SK-N-SH (cell line): ENCODE measurements around the gene MARCKSL1. TPM values are rescaled to one million over a fixed set of nuclear protein-coding genes. Genes with fewer than 3 reads are reported as not detected.

Experiments used
- CTCF ChIA-PET: fragments of 300-600, 350-600 bp; formaldehyde crosslinking; extraction: SDS; loops from one replicate; lab custom pipeline; 2021; lab: Yijun Ruan, JAX
- POLR2A ChIA-PET: fragments of 350-600 bp; sonication (Branson Sonifier 250); formaldehyde crosslinking; extraction: SDS; loops from one replicate; lab custom pipeline; 2020; ENCODE audit warnings: antibody characterized with exemption, inconsistent platforms; lab: Yijun Ruan, JAX
- DNase-seq: peaks from one replicate; pipeline ENCODE4 v3.0.0; 2012
- H2AFZ ChIP-seq: fragments of 200-600 bp; sonication (generic); 2 replicates; pipeline ENCODE4 v1.8.1; 2016; ENCODE audit warnings: antibody characterized with exemption, mild to moderate bottlenecking, low read depth
- H3F3A ChIP-seq: fragments of 200-600 bp; sonication (generic); replicated peaks from 2 replicates; pipeline ENCODE3; 2016; ENCODE audit warnings: antibody characterized with exemption, mild to moderate bottlenecking; ENCODE audit not compliant: insufficient read depth
- H3K27ac ChIP-seq, 2 experiments: fragments of 200-500 bp in 1 of 2; fragments of 200-600 bp in 1 of 2; sonication (Bioruptor generic) in 1 of 2; sonication (generic), shearing (Covaris generic) in 1 of 2; 2 replicates each; pipeline versions ENCODE4 v1.5.1 to v1.6.1; 2014 to 2016; ENCODE audit warnings: low read depth in 2 of 2, inconsistent platforms in 1 of 2, low read length in 1 of 2, mild to moderate bottlenecking in 1 of 2, mixed read lengths in 1 of 2
- H3K27me3 ChIP-seq: fragments of 200-600 bp; sonication (generic), shearing (Covaris generic); 2 replicates; pipeline ENCODE4 v1.6.1; 2016; ENCODE audit warnings: mixed run types; ENCODE audit not compliant: insufficient read depth
- H3K36me3 ChIP-seq, 2 experiments: fragments of 200-500 bp in 1 of 2; fragments of 200-600 bp in 1 of 2; sonication (Bioruptor generic) in 1 of 2; sonication (generic) in 1 of 2; replicated peaks in 1 of 2; 2 replicates each; pipeline versions ENCODE3 to v1.5.1; 2014 to 2016; ENCODE audit warnings: low read length in 1 of 2, mild to moderate bottlenecking in 1 of 2; ENCODE audit not compliant: insufficient read depth in 2 of 2, control insufficient read depth in 1 of 2
- H3K4me1 ChIP-seq, 2 experiments: fragments of 200-500 bp in 1 of 2; fragments of 200-600 bp in 1 of 2; sonication (Bioruptor generic) in 1 of 2; sonication (generic), shearing (Covaris generic) in 1 of 2; 2 replicates each; pipeline versions ENCODE4 v1.5.1 to v1.6.1; 2014 to 2016; ENCODE audit warnings: low read depth in 1 of 2, low read length in 1 of 2, mixed run types in 1 of 2; ENCODE audit not compliant: insufficient read depth in 2 of 2, control insufficient read depth in 1 of 2
- H3K4me2 ChIP-seq: fragments of 200-600 bp; sonication (generic), shearing (Covaris generic); 2 replicates; pipeline ENCODE4 v1.6.1; 2017; ENCODE audit warnings: mixed run types
- H3K4me3 ChIP-seq, 2 experiments: fragments of 200-500 bp in 1 of 2; fragments of 200-600 bp in 1 of 2; sonication (Bioruptor generic) in 1 of 2; sonication (generic), shearing (Covaris generic) in 1 of 2; 2 replicates each; pipeline versions ENCODE4 v1.5.1 to v1.8.1; 2014 to 2016; ENCODE audit warnings: low read depth in 2 of 2, inconsistent platforms in 1 of 2, low read length in 1 of 2, mild to moderate bottlenecking in 1 of 2, mixed read lengths in 1 of 2, moderate library complexity in 1 of 2
- H3K79me2 ChIP-seq: fragments of 200-600 bp; sonication (generic); 2 replicates; pipeline ENCODE4 v1.8.1; 2017; ENCODE audit warnings: mild to moderate bottlenecking; ENCODE audit not compliant: insufficient read depth
- H3K9ac ChIP-seq: fragments of 200-600 bp; sonication (generic); 2 replicates; pipeline ENCODE4 v1.6.1; 2017; ENCODE audit warnings: mixed run types
- H3K9me2 ChIP-seq: fragments of 200-600 bp; sonication (generic); 2 replicates; pipeline ENCODE4 v1.6.1; 2017; ENCODE audit warnings: mixed run types
- H3K9me3 ChIP-seq: fragments of 200-600 bp; sonication (generic); 2 replicates; pipeline ENCODE4 v1.6.1; 2017; ENCODE audit warnings: mixed run types, mild to moderate bottlenecking, moderate library complexity
- H4K20me1 ChIP-seq: fragments of 200-600 bp; sonication (generic); 2 replicates; pipeline ENCODE4 v1.6.1; 2017; ENCODE audit warnings: mild to moderate bottlenecking, mixed run types; ENCODE audit not compliant: insufficient read depth
- CHD2 ChIP-seq: fragments of 150-350 bp; IDR thresholded peaks from 2 replicates; pipeline ENCODE4 v1.6.1; 2018; ENCODE audit warnings: low read length; ENCODE audit not compliant: partially characterized antibody
- EP300 ChIP-seq, 2 experiments: IDR thresholded peaks; 2 replicates each; pipeline versions ENCODE4 v1.4.0 to v1.6.1; 2012; ENCODE audit warnings: borderline replicate concordance in 1 of 2, low read depth in 1 of 2, low read length in 1 of 2
- EZH2phosphoT487 ChIP-seq: fragments of 200-600 bp; sonication (generic); IDR thresholded peaks from 2 replicates; pipeline ENCODE4 v1.6.1; 2017; ENCODE audit warnings: low read depth, mixed run types, mild to moderate bottlenecking, antibody characterized with exemption, moderate library complexity, borderline replicate concordance
- FOSL2 ChIP-seq: IDR thresholded peaks from 2 replicates; pipeline ENCODE4 v1.4.0; 2012; ENCODE audit warnings: low read depth, mild to moderate bottlenecking, moderate library complexity, borderline replicate concordance
- FOXJ3 ChIP-seq: sonication (generic); formaldehyde crosslinking; IDR thresholded peaks from 2 replicates; pipeline ENCODE4 v1.5.1; 2020; ENCODE audit warnings: mild to moderate bottlenecking, missing genetic modification reagents
- GABPA ChIP-seq: IDR thresholded peaks from 2 replicates; pipeline ENCODE4 v1.4.0; 2012; ENCODE audit warnings: low read depth, mild to moderate bottlenecking
- GATA2 ChIP-seq: sonication (generic); formaldehyde crosslinking; IDR thresholded peaks from 2 replicates; pipeline ENCODE4 v1.5.0; 2020; ENCODE audit warnings: mild to moderate bottlenecking, missing genetic modification reagents
- MEF2A ChIP-seq: IDR thresholded peaks from 2 replicates; pipeline ENCODE4 v1.4.0; 2012; ENCODE audit warnings: low read depth, borderline replicate concordance
- MXI1 ChIP-seq: IDR thresholded peaks from 2 replicates; pipeline ENCODE4 v1.6.1; 2012; ENCODE audit warnings: mild to moderate bottlenecking, low read depth, low read length, improper control_type of control experiment
- NFIC ChIP-seq: IDR thresholded peaks from 2 replicates; pipeline ENCODE4 v1.4.0; 2012; ENCODE audit warnings: borderline replicate concordance
- POLR2AphosphoS5 ChIP-seq: IDR thresholded peaks from 2 replicates; pipeline ENCODE4 v1.6.1; 2012; ENCODE audit warnings: low read depth, low read length
- RAD21 ChIP-seq: IDR thresholded peaks from 2 replicates; pipeline ENCODE4 v1.6.1; 2012; ENCODE audit warnings: mild to moderate bottlenecking, low read length
- RFX5 ChIP-seq: IDR thresholded peaks from 2 replicates; pipeline ENCODE4 v1.6.1; 2012; ENCODE audit warnings: mild to moderate bottlenecking, improper control_type of control experiment, low read length
- RXRA ChIP-seq: IDR thresholded peaks from 2 replicates; pipeline ENCODE4 v1.4.0; 2012; ENCODE audit warnings: low read depth, mild to moderate bottlenecking, borderline replicate concordance
- TCF12 ChIP-seq: IDR thresholded peaks from 2 replicates; pipeline ENCODE4 v1.4.0; 2012
- TEAD4 ChIP-seq: IDR thresholded peaks from 2 replicates; pipeline ENCODE4 v1.4.0; 2012; ENCODE audit warnings: mild to moderate bottlenecking, borderline replicate concordance; ENCODE audit not compliant: insufficient read depth
- USF2 ChIP-seq: fragments of 150-350 bp; IDR thresholded peaks from 2 replicates; pipeline ENCODE4 v1.6.1; 2017; ENCODE audit warnings: antibody characterized with exemption, low read length, low read depth, borderline replicate concordance
- WGBS: methylation state at CpG from one replicate; pipeline ENCODE4 v1.1.6; 2017; ENCODE audit warnings: low lambda C conversion rate; 5-methylcytosine and 5-hydroxymethylcytosine counted together
- polyA plus RNA-seq, 3 experiments: library from polyadenylated mRNA; depleted of rRNA; stranded (reverse); fragments of >200 nt; gene quantifications; 2 replicates each; pipeline ENCODE4 v1.2.3, GENCODE V29; 2012
- TF ChIP-seq, protein P1 (sequence below): IDR thresholded peaks from 2 replicates; pipeline ENCODE4 v1.4.0; 2012; ENCODE audit warnings: low read depth, borderline replicate concordance
- TF ChIP-seq, protein P2 (sequence below): IDR thresholded peaks from 2 replicates; pipeline ENCODE4 v1.4.0; 2012; ENCODE audit warnings: low read depth, borderline replicate concordance
- TF ChIP-seq, protein P3 (sequence below): IDR thresholded peaks from 2 replicates; pipeline ENCODE4; 2012

Gene MARCKSL1
- polyA plus RNA-seq, 1 of the 3 experiments (the other 2 are of a cell fraction), result 275 TPM

- Histone ChIP-seq H3K9me3 (no peaks in the 10 kb centered on the region), H3K27me3 (no peaks in the 10 kb centered on the region), H3K4me2 (peak overlapping the region; percentile 98), H3K4me1 (peaks cover 8 to 31% of the 10 kb centered on the region in 2 experiments; a peak in 3 of 4 replicates), H3K79me2 (peaks cover 44% of the 10 kb centered on the region), H3K9me2 (no peaks in the 10 kb centered on the region), H3F3A (peaks cover 30% of the 10 kb centered on the region), H4K20me1 (peaks cover 39% of the 10 kb centered on the region), H2AFZ (no peak overlapping the region)
- DNase-seq, result no peak
- ChIA-PET POLR2A (interaction anchor here (0.9 to 1.2 kb wide), 3 partner anchors 60 to 117 kb away, joined by 3 read pairs; no protein-coding TSS in a partner anchor), CTCF (interaction anchor here (0.9 to 3.0 kb wide), 6 partner anchors 12 to 117 kb away, joined by 3 to 7 read pairs (median 4); no protein-coding TSS in a partner anchor)
- WGBS, result 89% methylated on average over 3 of the region's 3 CpGs
- TF ChIP-seq TEAD4 (no peak), NFIC (no peak), EZH2phosphoT487 (no peak), POLR2AphosphoS5 (no peak), MEF2A (no peak), FOXJ3 (CRISPR knock-in tag) (no peak), FOSL2 (no peak), RAD21 (no peak), USF2 (no peak), EP300 (IDR thresholded peaks at IDR 0.05; ENCODE audit: borderline replicate concordance in 1 of 2, low read depth in 1 of 2, low read length in 1 of 2) (no peak), CHD2 (no peak), RFX5 (no peak), GATA2 (CRISPR knock-in tag) (no peak), MXI1 (no peak), GABPA (no peak), TCF12 (no peak), RXRA (no peak)
- TF ChIP-seq, protein P1, sequence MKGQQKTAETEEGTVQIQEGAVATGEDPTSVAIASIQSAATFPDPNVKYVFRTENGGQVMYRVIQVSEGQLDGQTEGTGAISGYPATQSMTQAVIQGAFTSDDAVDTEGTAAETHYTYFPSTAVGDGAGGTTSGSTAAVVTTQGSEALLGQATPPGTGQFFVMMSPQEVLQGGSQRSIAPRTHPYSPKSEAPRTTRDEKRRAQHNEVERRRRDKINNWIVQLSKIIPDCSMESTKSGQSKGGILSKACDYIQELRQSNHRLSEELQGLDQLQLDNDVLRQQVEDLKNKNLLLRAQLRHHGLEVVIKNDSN, result no peak
- TF ChIP-seq, protein P2, sequence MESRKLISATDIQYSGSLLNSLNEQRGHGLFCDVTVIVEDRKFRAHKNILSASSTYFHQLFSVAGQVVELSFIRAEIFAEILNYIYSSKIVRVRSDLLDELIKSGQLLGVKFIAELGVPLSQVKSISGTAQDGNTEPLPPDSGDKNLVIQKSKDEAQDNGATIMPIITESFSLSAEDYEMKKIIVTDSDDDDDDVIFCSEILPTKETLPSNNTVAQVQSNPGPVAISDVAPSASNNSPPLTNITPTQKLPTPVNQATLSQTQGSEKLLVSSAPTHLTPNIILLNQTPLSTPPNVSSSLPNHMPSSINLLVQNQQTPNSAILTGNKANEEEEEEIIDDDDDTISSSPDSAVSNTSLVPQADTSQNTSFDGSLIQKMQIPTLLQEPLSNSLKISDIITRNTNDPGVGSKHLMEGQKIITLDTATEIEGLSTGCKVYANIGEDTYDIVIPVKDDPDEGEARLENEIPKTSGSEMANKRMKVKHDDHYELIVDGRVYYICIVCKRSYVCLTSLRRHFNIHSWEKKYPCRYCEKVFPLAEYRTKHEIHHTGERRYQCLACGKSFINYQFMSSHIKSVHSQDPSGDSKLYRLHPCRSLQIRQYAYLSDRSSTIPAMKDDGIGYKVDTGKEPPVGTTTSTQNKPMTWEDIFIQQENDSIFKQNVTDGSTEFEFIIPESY, result no peak
- TF ChIP-seq, protein P3, sequence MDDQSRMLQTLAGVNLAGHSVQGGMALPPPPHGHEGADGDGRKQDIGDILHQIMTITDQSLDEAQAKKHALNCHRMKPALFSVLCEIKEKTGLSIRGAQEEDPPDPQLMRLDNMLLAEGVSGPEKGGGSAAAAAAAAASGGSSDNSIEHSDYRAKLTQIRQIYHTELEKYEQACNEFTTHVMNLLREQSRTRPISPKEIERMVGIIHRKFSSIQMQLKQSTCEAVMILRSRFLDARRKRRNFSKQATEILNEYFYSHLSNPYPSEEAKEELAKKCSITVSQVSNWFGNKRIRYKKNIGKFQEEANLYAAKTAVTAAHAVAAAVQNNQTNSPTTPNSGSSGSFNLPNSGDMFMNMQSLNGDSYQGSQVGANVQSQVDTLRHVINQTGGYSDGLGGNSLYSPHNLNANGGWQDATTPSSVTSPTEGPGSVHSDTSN, result no peak
- TF ChIP-seq, all 33 proteins: peak for 0
- Histone ChIP-seq H3K9ac (no peak overlapping the region), H3K36me3 (peaks cover 28 to 56% of the 10 kb centered on the region in 2 experiments), H3K27ac (no peak overlapping the region), H3K4me3 (peak overlapping the region in 1 of 2 experiments; percentile 84; a peak in 1 of 4 replicates)
Measured at GRCh38 chr1:32333251-32333963, 2.6 kb downstream of the MARCKSL1 start.
